GM12874 (cell line): ENCODE measurements around the gene TAGLN2.
A peak's percentile ranks its signal among the peaks of the same experiment; 100 is the strongest.

Experiments used
- CTCF ChIP-seq: IDR thresholded peaks from 2 replicates; pipeline ENCODE4 v1.5.1; 2011; ENCODE audit warnings: low read depth, mild to moderate bottlenecking, control low read depth, low read length, moderate library complexity; ENCODE audit not compliant: insufficient read depth

Gene TAGLN2

GRCh38 chr1:159949123-159949522 lies 23.8 kb upstream of the TAGLN2 start:
- TF ChIP-seq CTCF: no peak

- no peak for TF ChIP-seq CTCF
These were observed 22.6 kb upstream of the TAGLN2 start for GRCh38 chr1:159947942-159948341.

- no peak for TF ChIP-seq CTCF
These were observed 21.2 kb upstream of the TAGLN2 start for GRCh38 chr1:159946242-159947187.

- TF ChIP-seq CTCF: peak; percentile 31; the same call in 1 of the 2 replicates
These were observed 20.4 kb upstream of the TAGLN2 start, which contains the start of gene IGSF9 for GRCh38 chr1:159945483-159946241. TSS of gene IGSF9 (minus strand) at chr1:159945613. CDS start at chr1:159943454, 2,159 bp downstream.

- no peak for TF ChIP-seq CTCF
These were observed 19.5 kb upstream of the TAGLN2 start for GRCh38 chr1:159944623-159945455.

GRCh38 chr1:159943908-159944622 lies 18.8 kb upstream of the TAGLN2 start:
- no peak for TF ChIP-seq CTCF
